Activated T-helper 1 cell treated with anti-CD3 and anti-CD28 coated beads, Interleukin-12 subunit alpha, Interleukin-12 subunit beta, Interleukin-2, Interleukin-4 antibody, amounts not matched to agents 30 ng/mL and 10 ng/mL and 1 ng/mL, durations not matched to agents 14 hours and 24 hours and 36 hours (primary cell): ENCODE data around the gene RERE. TPM values are rescaled to one million over a fixed set of nuclear protein-coding genes. Genes with fewer than 3 reads are reported as not detected.

Experiments used
- DNase-seq: peaks from one replicate; pipeline ENCODE4 v3.0.0; 2021; ENCODE audit warnings: low spot score
- H3K27ac Mint-ChIP-seq: one replicate; pipeline ENCODE4 v1.8.0; 2021; ENCODE audit warnings: mild to moderate bottlenecking, mixed read lengths
- H3K27me3 Mint-ChIP-seq: one replicate; pipeline ENCODE4 v1.8.0; 2022; ENCODE audit warnings: mild to moderate bottlenecking, moderate library complexity, mixed read lengths; ENCODE audit not compliant: insufficient read depth
- H3K36me3 Mint-ChIP-seq: one replicate; pipeline ENCODE4 v1.8.0; 2021; ENCODE audit warnings: low read depth, mixed read lengths
- H3K4me1 Mint-ChIP-seq: one replicate; pipeline ENCODE4 v1.8.0; 2021; ENCODE audit warnings: low read depth, mixed read lengths
- H3K4me3 Mint-ChIP-seq: one replicate; pipeline ENCODE4 v1.8.0; 2021; ENCODE audit warnings: mild to moderate bottlenecking, moderate library complexity, mixed read lengths
- H3K9me3 Mint-ChIP-seq: one replicate; pipeline ENCODE4 v1.8.0; 2021; ENCODE audit warnings: mixed read lengths
- intact Hi-C: fragments of 100-400 bp; cut with micrococcal nuclease; formaldehyde crosslinking; loops from one replicate; pipeline ENCODE4 v1.15.1; 2024
- total RNA-seq: library from RNA; stranded (reverse); gene quantifications from 2 replicates; pipeline ENCODE4 v1.2.3, GENCODE V29; 2022

Gene RERE
- total RNA-seq, 1 donor from 2014 or later, result 82.0 TPM

- Mint-ChIP-seq H3K36me3 (peaks cover 39% of the 10 kb centered on the region), H3K4me3 (no peak overlapping the region), H3K4me1 (peaks cover 49% of the 10 kb centered on the region), H3K27me3 (no peaks in the 10 kb centered on the region), H3K9me3 (peaks cover 10% of the 10 kb centered on the region), H3K27ac (no peak overlapping the region)
- DNase-seq, result no peak
- intact Hi-C loops, result loop anchor here (5.0 kb wide), 2 partner anchors 120 to 145 kb away; no protein-coding TSS in a partner anchor
Measured at GRCh38 chr1:8541961-8542521, 275.4 kb downstream of the RERE start.

DNA sequence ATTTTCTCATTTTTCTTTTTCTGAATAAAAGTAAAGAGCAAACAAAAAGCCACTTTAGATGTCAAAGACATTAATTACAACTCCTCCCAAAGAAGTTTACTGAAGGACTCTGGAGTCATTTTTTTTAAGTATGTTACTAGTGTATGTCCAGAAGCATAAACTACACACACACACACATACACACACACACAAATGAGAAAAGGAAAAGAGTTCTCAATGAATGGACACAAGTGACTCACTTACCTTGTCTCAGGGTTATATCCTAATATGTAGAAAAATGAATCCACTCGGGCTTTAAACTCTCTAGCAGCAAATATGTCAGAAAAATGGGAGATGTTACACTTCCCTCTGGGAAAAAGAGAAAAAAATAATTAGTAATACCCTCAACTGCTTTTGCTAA is 276.5 kb downstream of the RERE start:
- no peak for DNase-seq
- H3K27me3 Mint-ChIP-seq, result no peaks in the 10 kb centered on the region
- peaks cover 10% of the 10 kb centered on the region for H3K9me3 Mint-ChIP-seq
- H3K4me3 Mint-ChIP-seq, result no peak overlapping the region
- intact Hi-C loops, result loop anchor here (1.0 to 5.0 kb wide), 10 partner anchors 14 to 144 kb away; no protein-coding TSS in a partner anchor
- H3K4me1 Mint-ChIP-seq, result peaks cover 49% of the 10 kb centered on the region
- H3K27ac Mint-ChIP-seq, result peak overlapping the region; percentile 91
- peaks cover 39% of the 10 kb centered on the region for H3K36me3 Mint-ChIP-seq

GRCh38 chr1:8540261-8540941 is 277.0 kb downstream of the RERE start:
- peak overlapping the region; percentile 91 for H3K27ac Mint-ChIP-seq
- peak overlapping the region; percentile 65 for H3K4me3 Mint-ChIP-seq
- no peak for DNase-seq
- peaks cover 51% of the 10 kb centered on the region for H3K4me1 Mint-ChIP-seq
- intact Hi-C loops, result loop anchor here (1.0 to 5.0 kb wide), 10 partner anchors 15 to 143 kb away; no protein-coding TSS in a partner anchor
- H3K9me3 Mint-ChIP-seq, result peaks cover 10% of the 10 kb centered on the region
- no peaks in the 10 kb centered on the region for H3K27me3 Mint-ChIP-seq
- H3K36me3 Mint-ChIP-seq, result peaks cover 41% of the 10 kb centered on the region

GRCh38 chr1:8539683-8540082 is 277.8 kb downstream of the RERE start:
- Mint-ChIP-seq H3K4me3 (no peak overlapping the region), H3K9me3 (peaks cover 10% of the 10 kb centered on the region), H3K36me3 (peaks cover 36% of the 10 kb centered on the region), H3K4me1 (peaks cover 50% of the 10 kb centered on the region), H3K27ac (peak overlapping the region; percentile 63), H3K27me3 (no peaks in the 10 kb centered on the region)
- no peak for DNase-seq
- intact Hi-C loops, result loop anchor here (1.0 to 5.0 kb wide), 10 partner anchors 14 to 142 kb away; no protein-coding TSS in a partner anchor

- Mint-ChIP-seq H3K36me3 (peaks cover 28% of the 10 kb centered on the region), H3K9me3 (peaks cover under 1% of the 10 kb centered on the region), H3K4me1 (peaks cover 55% of the 10 kb centered on the region), H3K4me3 (no peak overlapping the region), H3K27ac (no peak overlapping the region), H3K27me3 (no peaks in the 10 kb centered on the region)
- intact Hi-C loops, result no loop called here
- DNase-seq, result no peak
Measured at GRCh38 chr1:8538502-8538901, 278.9 kb downstream of the RERE start.

GRCh38 chr1:8537991-8538390 is 279.4 kb downstream of the RERE start:
- intact Hi-C loops, result no loop called here
- H3K27ac Mint-ChIP-seq, result no peak overlapping the region
- DNase-seq, result no peak
- H3K9me3 Mint-ChIP-seq, result no peaks in the 10 kb centered on the region
- no peak overlapping the region for H3K4me3 Mint-ChIP-seq
- peaks cover 61% of the 10 kb centered on the region for H3K4me1 Mint-ChIP-seq
- peaks cover 30% of the 10 kb centered on the region for H3K36me3 Mint-ChIP-seq
- H3K27me3 Mint-ChIP-seq, result no peaks in the 10 kb centered on the region

GRCh38 chr1:8536515-8536914 is 280.9 kb downstream of the RERE start:
- H3K36me3 Mint-ChIP-seq, result peaks cover 30% of the 10 kb centered on the region

GRCh38 chr1:8533907-8534306 is 283.5 kb downstream of the RERE start:
- H3K36me3 Mint-ChIP-seq, result peaks cover 15% of the 10 kb centered on the region
- no peak for DNase-seq
- intact Hi-C loops, result loop anchor here (1.0 kb wide), 1 partner anchor 9 kb away; no protein-coding TSS in a partner anchor
- H3K9me3 Mint-ChIP-seq, result no peaks in the 10 kb centered on the region
- H3K27me3 Mint-ChIP-seq, result no peaks in the 10 kb centered on the region
- peak overlapping the region; percentile 62 for H3K4me3 Mint-ChIP-seq
- H3K4me1 Mint-ChIP-seq, result peaks cover 39% of the 10 kb centered on the region
- H3K27ac Mint-ChIP-seq, result peak overlapping the region; percentile 62

More at GRCh38 chr1:8536515-8536914, 280.9 kb downstream of the RERE start:
- Mint-ChIP-seq H3K27ac (no peak overlapping the region), H3K4me3 (no peak overlapping the region), H3K27me3 (no peaks in the 10 kb centered on the region), H3K9me3 (no peaks in the 10 kb centered on the region), H3K4me1 (peaks cover 63% of the 10 kb centered on the region)
- intact Hi-C loops, result no loop called here
- no peak for DNase-seq

DNA sequence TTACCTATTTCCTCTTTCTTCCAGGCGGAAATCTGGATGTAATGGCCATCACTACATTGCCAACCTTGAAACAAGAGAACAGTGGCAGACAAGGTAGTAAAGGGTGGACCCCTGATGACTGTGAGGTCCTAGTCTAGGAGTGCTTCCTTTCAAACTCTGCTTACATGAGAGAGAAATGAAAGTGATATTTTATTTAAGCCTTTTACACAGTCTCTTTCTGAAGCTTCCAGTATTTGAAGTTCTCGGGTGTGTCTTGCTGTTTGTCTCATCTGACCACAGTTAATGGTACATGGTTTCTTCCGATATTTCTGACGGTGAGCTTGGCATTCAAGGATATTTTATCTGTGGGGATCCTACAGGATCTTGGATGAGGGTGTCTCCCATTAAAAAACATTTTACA is 284.3 kb downstream of the RERE start:
- Mint-ChIP-seq H3K36me3 (peaks cover 12% of the 10 kb centered on the region), H3K4me1 (peaks cover 32% of the 10 kb centered on the region), H3K4me3 (peak overlapping the region; percentile 62), H3K9me3 (no peaks in the 10 kb centered on the region), H3K27ac (peak overlapping the region; percentile 62), H3K27me3 (no peaks in the 10 kb centered on the region)
- no peak for DNase-seq
- intact Hi-C loops, result loop anchor here (1.0 kb wide), 1 partner anchor 8 kb away; no protein-coding TSS in a partner anchor

DNA sequence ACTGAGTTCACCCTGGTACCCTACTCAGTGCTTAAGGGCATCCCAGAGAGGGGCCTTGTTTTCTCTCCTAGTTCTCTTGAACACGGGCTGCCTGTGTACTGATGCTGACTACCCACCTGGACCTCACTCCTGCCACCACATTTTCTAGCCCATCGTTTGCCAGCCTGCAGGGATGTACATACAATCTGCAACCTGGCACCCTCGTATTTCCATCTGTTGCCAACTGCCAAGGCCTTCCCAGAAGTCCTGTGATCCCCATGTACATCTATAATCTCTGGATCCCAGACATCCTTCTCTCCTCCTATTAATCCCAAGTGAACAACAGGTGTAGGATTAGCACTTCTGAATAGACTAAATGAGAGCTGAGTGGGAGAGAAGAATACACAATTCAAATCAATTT is 287.5 kb downstream of the RERE start:
- peaks cover 29% of the 10 kb centered on the region for H3K4me1 Mint-ChIP-seq
- no peak for DNase-seq
- H3K9me3 Mint-ChIP-seq, result no peaks in the 10 kb centered on the region
- H3K36me3 Mint-ChIP-seq, result peaks cover 16% of the 10 kb centered on the region
- no peak overlapping the region for H3K4me3 Mint-ChIP-seq
- H3K27ac Mint-ChIP-seq, result no peak overlapping the region
- intact Hi-C loops, result loop anchor here (10.0 kb wide), 1 partner anchor 435 kb away; no protein-coding TSS in a partner anchor
- no peaks in the 10 kb centered on the region for H3K27me3 Mint-ChIP-seq

DNA sequence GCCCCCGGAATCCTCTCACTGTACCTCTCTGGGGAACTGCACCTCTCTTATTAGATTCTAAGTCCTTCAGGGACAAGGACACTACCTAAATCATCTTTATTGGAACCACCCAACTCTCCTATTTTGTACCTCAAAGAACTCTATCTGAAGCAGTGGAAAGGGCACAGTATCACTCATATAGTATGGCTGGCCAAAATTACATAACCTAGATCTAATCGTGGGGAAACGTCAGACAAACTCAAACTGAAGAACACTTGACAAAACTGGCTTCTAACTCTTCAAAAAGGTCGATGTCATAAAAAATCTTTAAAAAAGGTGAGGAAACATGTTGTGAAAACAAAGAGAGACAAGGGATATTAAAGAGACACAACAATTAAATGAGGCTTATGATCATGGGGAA is 289.5 kb downstream of the RERE start:
- DNase-seq, result no peak
- Mint-ChIP-seq H3K36me3 (peaks cover 21% of the 10 kb centered on the region), H3K9me3 (no peaks in the 10 kb centered on the region), H3K4me1 (peaks cover 10% of the 10 kb centered on the region), H3K27me3 (no peaks in the 10 kb centered on the region), H3K27ac (peak overlapping the region; percentile 77), H3K4me3 (no peak overlapping the region)
- intact Hi-C loops, result loop anchor here (10.0 kb wide), 1 partner anchor 433 kb away; no protein-coding TSS in a partner anchor

DNA sequence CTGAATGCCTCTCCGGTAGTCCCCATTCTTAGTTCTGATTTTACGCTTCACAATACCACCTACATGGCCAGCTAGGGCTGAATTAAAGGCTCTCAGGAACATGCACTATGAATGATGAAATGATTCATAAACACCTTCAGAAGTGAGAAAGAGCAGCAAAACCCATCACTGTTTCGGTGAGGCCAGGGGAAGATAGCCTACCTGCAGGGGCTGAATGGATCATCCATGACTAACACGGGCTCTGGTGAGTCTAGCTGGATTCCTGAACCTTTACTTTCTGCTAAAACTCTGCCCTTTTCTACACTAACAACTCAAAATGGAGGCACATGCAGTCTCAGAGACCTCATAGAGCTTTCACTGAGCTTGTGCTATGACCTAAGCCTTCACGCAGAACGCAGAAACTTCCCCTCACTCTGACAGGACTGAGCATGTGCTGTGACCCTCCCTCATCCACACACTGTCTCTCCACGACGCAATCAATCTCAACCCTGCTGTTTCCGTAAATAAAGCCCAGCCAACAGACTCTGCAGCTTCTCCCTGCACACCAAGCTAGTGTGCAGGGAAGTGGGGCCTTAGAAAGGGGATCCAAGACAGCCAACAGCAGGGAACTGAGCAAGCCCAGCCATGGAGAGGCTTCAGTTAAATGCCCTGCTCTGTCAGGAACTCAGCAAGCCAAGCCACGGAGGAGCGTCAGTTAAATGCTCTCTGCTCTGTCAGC is 291.7 kb downstream of the RERE start:
- peak; percentile 69 for DNase-seq
- H3K27me3 Mint-ChIP-seq, result no peaks in the 10 kb centered on the region
- H3K36me3 Mint-ChIP-seq, result peaks cover 28% of the 10 kb centered on the region
- H3K27ac Mint-ChIP-seq, result no peak overlapping the region
- H3K9me3 Mint-ChIP-seq, result no peaks in the 10 kb centered on the region
- intact Hi-C loops, result loop anchor here (1.0 to 10.0 kb wide), 13 partner anchors 8 to 431 kb away; no protein-coding TSS in a partner anchor
- H3K4me1 Mint-ChIP-seq, result peaks cover 20% of the 10 kb centered on the region
- H3K4me3 Mint-ChIP-seq, result no peak overlapping the region
